ENCODE results near the gene NRG4. TPM values are rescaled to one million over a fixed set of nuclear protein-coding genes. Genes with fewer than 3 reads are reported as not detected.
"Not testable (repeated sequence)": the region's sequence is repeated elsewhere in the genome, so short reads cannot be mapped to it uniquely, and the experiment has no call there.

The NRG4 gene
- total RNA-seq, 1 experiment from 2014 or later = not detected

DNA sequence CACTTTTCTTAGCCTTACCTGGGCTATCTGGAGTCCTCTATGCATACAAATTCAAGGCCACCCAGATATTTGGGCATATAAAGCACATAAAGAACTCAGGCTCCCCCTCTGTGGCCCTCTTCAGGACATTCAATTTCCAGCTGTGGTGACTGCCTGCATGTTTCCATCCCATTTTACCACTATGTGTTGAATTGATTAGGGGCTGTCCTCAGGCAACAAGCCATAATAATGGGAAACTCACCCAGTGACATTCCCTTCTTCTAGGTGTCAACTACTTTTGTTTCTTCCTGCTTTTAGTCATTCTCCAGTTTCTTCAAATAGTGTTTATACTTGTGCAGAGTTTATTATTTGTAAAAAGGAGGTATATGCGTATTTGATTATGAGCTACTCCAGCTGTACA lies 18.0 kb downstream of the NRG4 start:
- DNase-seq (ENCODE audit: low read depth) = no peak

DNA sequence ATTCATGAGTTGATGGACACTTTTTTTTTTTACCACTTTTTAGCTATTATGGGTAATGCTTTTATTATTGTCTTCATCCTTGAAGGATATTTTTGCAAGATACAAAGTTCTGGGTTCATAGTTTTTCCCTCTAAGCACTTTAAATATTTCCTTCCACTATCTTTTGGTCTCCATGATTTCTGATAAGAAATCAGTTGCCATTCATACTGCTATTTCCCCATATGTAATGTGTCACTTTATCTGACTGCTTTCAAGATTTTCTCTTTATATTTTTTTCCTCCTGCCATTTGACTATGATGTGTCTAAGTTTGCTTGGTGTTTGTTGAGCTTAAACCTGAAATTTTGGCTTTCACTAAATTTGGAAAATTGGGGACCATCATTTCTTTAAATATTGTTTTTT lies 19.3 kb downstream of the NRG4 start:
- DNase-seq (ENCODE audit: low read depth) = no peak

DNA sequence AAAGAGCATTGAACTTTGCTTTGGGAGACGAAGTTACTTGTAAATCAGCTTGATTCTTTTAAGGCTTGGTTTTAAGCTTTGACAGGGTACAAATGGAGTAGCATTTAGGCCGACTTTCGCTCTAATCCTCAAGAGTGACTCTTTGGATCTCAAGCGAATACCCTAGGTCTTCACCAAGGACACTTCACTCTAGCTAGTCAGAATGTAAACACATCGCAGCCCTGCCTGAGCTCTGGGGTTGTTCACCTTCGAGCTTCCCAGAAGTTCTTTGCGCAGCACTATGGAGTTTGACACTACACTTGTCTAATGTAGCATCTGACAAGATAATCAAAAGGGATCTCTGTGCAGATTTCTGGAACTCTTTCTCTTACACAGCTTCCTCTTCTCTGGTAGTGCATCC lies 22.3 kb downstream of the NRG4 start:
- no peak for DNase-seq (ENCODE audit: low read depth)

DNA sequence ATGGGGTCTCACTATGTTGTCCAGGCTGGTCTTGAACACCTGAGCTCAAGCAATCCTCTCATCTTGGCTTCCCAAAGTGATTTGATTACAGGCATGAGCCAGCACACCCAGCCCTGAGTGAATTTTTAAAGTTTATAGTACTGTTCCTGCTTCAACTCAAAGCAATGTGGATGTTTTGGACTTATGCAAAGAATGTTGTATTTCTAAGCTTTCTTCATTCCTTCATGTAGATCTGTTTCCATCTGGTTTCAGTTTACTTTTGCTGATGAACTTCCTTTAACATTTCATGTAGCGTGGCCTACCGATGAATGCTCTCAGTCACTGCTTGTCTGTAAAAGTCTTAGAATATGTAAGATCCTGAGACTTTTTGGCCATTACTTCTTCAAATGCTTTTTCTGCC lies 23.2 kb downstream of the NRG4 start:
- no peak for DNase-seq (ENCODE audit: low read depth)

DNA sequence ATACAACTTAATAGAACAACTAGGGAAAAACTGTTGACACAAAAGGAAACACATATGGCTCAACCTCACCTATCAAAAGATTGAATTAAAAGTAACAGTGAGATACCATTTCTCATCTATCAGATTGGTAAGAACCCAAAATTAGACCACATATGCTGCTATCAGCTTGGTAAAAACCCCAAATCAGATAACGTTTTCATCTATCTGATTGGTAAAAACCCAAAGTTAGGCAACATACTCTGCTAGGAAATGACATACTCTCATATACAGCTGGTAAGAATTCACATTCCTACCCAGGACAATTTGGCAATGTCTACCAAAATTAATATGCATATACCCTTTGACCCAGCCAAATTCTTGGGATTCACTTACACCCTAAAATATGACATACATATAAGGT lies 26.3 kb downstream of the NRG4 start:
- no peak for DNase-seq (ENCODE audit: low read depth)

DNA sequence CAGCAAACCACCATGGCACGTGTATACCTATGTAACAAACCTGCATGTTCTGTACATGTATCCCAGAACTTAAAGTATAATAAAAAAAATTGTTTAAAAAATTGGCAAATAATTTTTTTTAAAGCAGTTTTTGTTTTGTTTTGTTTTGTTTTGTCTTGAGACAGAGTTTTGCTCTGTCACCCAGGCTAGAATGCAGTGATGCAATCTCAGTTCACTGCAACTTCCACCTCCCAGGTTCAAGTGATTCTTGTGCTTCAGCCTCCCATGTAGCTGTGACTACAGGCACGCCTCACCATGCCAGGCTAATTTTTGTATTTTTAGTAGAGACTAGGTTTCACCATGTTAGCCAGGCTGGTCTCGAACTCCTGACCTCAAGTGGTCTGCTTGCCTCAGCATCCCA lies 27.5 kb downstream of the NRG4 start:
- not testable (repeated sequence) for DNase-seq (ENCODE audit: low read depth)

DNA sequence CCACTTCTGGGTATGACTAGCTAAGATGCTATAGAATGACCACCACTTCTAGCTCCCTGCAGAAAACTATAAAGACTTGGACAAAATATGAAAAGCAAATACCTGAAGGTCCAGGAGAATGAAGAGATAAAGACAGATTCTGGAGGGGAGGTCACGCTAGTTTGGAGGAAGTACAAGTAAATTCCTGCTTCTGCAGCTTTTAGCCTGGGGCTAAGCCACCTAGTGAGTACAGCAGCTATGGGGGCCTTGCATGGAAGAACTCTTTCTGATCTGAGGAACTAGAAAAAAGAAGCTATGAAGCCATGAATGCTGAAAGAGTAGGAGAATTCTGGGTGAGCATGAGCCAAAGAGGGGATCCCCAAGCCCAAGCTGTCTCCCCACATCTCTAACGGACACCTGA lies 29.8 kb downstream of the NRG4 start:
- no peak for DNase-seq (ENCODE audit: low read depth)

DNA sequence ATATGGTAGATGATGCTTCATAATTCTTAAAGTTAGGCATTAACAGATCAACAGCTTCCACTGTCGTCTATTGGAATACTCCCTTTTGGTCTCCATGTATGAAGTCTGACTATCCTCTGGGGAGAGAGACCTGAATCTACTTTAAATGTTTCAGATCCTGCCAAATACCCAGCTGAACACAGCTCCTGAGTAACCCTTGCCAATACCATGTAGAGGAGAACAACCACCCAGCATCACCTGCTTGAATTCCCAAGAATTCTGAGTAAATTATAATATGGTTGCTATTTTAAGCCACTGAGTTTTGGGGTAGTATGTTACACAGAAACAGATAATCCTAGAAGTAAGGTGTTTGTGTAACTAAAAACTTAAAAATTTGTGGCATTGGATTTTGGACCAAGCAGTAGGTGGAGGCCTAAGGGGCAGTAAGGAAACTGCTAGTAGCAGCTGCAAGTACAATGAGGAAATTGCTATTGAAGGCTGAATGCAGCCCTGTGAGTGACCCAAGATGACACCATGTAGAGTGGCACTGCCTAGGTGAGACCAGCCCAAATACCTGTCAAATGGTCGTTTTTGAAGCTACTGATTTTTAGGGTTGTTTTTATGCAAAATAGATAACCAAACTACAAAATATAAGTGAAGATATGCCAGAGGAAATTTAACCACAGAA lies 30.9 kb downstream of the NRG4 start:
- no peak for DNase-seq (ENCODE audit: low read depth)

DNA sequence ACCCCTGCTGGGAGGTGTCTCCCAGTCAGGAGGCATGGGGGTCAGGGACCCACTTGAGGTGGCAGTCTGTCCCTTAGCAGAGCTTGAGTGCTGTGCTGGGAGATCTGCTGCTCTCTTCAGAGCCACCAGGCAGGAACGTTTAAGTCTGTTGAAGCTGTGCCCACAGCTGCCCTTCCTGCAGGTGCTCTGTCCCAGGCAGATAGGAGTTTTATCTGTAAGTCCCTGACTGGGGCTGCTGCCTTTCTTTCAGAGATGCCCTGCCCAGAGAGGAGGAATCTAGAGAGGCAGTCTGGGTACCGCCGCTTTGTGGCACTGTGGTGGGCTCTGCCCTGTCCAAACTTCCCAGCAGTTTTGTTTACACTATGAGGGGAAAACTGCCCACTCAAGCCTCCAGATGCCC lies 35.5 kb downstream of the NRG4 start:
- not testable (repeated sequence) for DNase-seq (ENCODE audit: low read depth)

DNA sequence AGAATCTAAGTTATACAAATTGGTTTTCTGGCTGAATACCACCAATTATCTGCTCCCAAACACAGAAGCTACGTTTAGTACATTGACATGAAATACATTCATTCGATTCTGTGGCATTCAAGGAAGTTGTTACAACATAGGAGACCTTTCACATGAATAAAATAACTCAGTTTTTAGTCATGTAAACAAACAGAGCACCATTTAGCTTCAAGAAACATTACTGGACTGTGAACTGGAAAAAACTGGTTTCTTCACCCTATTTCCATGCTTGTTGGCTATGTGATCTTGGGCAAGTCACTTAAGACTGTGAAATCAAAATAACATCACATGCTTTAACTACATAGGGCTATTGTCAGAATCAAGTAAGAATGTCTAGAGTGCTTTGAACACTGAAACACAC lies 46.2 kb downstream of the NRG4 start:
- no peak for DNase-seq (ENCODE audit: low read depth)

DNA sequence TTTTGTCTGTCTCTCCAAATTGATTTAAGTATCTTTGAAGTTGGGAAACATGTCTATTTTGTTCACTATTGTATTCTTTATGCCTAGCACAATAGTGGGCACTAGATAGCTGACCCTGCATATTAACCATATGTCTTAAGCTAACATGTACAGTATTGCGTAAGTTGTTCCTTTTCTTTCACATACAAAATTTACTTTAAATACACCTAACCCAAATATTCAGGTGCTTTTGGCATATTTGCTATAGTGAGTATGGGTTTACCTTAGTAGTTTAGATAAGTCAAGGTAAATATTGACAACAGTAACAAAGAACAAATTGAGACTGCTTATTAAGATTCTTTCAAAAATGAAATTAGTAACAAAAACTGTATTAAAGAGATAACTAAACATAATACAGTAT lies 50.9 kb downstream of the NRG4 start:
- no peak for DNase-seq (ENCODE audit: low read depth)

DNA sequence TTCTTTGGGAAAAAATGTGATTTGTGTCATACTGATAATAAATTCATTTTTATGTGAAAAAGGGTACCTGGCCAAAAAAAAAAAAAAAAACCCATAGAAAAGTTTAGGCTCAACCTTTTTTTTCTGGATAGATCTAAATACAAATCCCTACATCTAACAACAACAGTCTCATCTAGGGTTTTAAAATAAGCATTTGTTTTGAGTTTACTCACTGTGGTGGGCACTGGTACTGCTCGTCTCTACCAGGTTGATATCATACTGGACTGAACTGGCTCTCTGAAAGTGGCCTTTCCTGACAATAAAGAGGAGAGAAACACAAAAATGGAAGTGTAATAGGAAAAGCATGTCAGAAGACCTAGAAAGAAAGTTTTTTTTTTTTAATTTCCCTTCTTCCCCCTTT lies 56.5 kb downstream of the NRG4 start:
- DNase-seq (ENCODE audit: low read depth) = no peak

DNA sequence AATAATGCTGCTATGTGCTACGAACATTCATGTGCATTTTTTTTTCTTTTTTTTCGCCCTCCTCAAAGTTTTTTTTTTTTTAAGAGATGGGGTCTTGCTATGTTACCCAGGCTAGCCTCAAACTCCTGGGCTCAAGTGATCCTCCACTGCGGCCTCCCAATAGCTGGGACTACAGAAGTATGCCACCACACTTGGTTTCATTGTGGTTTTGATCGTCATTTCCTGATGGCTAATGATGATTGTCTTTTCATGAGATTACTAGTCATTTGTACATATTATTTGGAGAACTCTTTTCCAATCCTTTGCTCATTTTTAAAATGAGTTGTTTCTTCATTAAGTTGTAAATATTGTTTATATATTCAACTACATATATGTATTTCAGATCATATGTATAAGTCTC lies 59.7 kb downstream of the NRG4 start:
- DNase-seq (ENCODE audit: low read depth) = no peak

DNA sequence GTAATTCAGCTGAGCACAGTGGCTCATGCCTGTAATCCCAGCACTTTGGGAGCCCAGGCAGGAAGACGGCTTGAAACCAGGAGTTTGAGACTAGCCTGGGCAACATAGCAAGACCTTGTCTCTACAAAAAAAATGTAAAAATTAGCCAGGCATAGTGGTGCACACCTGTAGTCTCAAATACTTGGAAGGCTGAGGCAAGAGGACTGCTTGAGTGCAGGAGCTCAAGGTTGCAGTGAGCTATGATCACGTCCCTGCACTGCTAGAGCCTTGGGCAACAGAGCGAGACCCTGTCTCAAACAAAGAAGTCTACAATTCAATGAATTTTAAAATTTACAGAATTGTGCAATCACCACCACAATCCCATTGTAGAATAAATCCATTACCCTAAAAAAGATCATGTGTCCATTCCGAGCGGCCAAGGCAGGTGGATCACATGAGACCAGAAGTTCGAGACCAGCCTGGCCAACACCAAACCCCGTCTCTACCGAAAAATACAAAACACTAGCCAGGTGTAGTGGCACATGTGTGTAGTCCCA lies 63.4 kb downstream of the NRG4 start:
- no peak for DNase-seq (ENCODE audit: low read depth)

DNA sequence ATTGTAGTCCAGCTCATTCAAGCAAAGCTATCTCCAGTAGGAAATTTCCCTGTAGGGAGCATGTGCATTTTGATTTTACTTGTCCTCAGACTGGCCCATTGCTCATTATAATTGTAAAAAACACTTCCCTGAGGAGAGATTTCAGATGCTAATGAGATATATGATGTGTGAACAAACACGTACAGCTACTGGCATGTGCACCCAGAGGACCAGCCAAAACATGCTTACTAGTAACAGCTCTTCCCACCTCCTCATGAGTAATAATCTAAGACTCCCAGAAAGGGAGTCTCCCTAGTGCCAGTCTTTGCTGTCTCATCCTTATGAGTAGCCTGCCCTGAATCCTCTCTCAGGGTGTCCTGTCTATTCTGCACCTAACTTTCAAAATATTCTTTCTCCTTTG lies 65.1 kb downstream of the NRG4 start:
- peak; percentile 70 for DNase-seq (ENCODE audit: low read depth)

DNA sequence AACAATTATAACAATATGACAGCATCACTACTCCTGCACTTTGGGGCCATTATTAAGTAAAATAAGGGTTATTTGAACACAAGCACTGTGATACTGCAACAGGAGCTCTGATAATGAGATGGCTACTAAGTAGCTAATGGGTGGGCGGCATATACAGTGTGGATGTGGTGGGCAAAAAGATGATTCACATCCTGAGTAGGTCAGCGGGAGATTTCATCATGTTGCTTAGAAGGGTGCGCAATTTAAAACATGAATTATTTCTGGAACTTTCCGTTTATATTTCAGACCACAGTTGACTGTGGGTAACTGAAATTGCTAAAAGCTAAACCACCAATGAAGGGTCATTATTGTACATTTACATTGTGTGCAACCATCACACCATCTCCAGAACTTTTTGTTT lies 66.3 kb downstream of the NRG4 start:
- peak; percentile 56 for DNase-seq (ENCODE audit: low read depth)

DNA sequence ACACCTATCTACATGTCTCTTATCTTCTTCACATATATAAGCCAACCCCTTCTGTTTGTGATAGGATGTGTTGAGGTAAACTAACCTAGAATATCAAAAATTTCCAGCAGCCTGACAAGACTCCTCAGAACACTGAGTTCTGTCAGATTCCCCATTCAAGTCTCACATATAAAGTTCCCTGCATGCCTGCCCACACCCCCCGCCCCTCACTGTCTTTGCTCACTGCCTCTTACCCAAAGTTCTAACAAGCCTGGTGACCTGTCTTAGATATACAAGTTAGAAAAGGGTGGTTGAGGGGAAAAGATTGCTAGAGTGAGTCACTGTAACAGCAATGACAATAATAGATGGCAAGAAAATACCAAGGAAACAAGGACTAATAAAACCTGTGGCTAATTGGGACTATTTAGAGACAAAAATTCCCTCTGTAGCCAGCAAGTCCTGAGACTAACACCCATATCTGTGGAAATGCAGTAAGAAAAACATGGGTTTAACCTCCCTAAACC lies 68.5 kb downstream of the NRG4 start:
- DNase-seq (ENCODE audit: low read depth) = no peak

DNA sequence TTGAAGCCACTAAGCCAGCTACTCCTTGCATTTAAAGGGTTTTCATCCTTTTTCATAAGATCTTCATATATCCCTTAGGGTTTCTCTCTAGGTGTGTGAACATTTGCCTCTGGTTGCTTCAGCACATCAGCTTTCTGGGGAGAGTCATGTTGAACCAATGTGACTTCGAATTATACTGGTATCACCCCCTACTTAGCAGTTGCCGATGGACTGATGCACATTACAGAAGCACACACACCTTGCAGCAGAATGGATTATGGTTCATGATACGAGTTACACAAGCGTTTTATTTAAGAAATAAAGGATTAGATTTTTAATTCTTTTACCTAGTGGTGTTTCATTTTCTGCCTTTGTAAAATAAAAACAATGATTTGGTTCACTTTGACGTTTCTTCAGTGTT lies 69.0 kb downstream of the NRG4 start:
- no peak for DNase-seq (ENCODE audit: low read depth)

DNA sequence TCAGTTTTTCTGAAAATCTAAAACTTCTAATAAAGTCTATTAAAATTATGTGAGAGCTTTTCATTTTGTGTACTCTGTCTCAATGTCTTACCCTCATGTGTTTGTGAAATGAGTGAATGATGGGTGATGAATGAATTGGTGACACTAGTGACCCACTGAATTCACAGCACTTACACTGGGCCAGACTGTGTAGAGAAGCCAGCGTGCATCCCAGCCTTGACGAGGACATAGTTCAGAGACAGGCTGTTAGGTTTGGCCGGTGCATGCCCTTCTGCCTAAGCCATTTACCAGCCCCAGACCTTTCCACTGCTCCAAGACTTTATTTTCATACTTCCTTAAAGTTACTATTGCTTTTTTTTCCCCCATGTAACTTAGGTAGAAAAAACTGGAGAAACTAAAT lies 69.8 kb downstream of the NRG4 start:
- no peak for DNase-seq (ENCODE audit: low read depth)

DNA sequence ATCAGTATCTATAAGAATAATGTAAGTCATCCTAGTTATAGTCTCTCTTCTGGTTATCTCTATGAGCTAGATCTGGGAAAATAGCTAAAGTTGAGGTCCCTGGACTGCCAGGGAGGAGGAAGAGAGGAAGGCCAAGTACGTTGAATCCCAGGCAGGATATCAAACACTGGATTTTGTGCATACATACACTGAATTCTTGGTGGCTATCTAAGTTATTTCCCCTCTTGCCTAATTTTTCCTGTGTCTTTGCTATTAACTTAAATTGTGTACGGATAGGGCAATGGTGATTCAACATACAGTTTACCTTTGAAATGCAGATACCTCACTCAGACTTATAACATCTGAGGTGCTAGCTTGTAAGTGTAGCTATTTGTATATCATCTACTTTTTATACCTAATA lies 81.4 kb downstream of the NRG4 start:
- no peak for DNase-seq (ENCODE audit: low read depth)

DNA sequence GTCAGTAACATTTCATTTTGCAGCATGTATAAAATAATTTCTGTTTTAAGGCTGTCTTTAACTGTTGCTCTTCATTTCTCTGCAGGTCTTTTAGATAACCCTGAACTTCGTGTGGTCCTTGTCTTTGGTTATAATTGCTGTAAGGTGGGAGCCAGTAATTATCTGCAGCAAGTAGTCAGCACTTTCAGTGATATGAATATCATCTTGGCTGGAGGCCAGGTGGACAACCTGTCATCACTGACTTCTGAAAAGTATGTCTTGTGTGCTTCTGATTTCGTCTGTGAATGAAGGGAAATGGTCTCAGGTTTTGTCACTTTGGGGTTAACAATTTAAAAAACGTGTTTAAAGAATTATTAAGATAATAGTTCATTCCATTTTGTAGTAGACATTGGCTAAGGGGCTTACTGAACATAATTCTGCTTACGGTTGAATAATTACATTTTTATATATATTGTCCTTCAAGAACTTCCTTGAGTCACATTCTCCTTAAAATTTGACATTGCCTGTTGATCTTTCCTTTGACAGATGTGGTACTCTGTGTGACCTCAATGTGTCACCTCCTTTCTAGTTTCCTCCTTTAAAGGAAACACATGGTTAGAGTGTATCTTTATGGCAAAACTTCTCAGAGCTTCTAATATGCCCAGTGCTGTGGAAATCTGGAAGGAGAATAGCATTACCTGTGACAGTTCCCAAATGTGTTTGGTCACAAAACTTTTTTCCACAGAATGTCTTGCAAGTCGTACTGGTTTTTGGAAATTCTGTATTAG lies 82.2 kb downstream of the NRG4 start:
- DNase-seq (ENCODE audit: low read depth) = no peak

DNA sequence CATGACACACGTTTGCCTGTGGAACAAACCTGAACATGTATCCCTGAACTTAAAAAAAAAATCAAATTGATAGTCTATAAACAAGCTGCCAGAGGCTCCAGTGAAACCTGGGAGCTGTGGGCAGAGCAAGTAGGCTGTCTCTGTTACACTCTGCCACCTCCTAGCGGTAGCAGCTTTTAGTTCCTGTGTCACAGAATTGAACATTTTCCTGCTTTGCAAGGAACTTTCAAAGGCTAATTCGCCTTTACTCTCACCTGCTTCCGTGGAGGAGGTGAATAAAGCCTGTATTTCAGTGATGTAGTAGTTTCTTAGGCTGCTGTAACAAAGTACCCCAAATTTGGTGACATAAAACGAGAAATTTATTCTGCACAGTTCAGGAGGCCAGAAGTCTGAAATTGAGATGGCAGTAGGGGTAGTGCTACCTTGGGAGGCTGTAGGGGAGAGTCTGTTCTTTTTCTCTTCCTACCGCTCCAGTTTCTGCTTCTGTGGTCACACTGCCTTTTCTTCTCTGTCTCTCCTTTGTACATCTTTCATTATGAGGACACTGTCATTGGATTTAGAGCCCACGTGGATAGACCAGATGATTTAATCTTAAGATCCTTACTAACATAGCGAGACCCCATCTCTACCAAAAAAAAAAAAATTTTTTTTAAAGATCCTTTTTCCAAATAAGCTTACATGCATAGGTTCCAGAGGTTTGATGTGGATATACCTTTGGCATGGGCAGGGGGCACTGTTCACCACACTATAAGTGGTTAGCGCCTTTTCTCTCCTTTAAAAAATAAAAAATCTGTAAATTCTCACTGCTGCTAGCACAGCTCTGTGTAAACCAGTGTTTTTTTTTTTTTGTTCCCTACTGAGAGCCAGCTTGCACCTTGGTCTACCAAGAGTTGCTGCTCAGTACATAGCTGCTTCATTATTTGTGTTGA lies 83.3 kb downstream of the NRG4 start:
- peak; percentile 15 for DNase-seq (ENCODE audit: low read depth)

Measured in RPMI7951 (cell line).